SU-DHL-6 (cell line): ENCODE measurements around the gene SLC35B1.

ENCODE experiments used
- EZH2phosphoT487 ChIP-seq: fragments of 200-600 bp; sonication (generic), shearing (Covaris generic); conservative IDR thresholded peaks from 2 replicates; pipeline ENCODE4 v1.6.1; 2018; ENCODE audit warnings: mild to moderate bottlenecking, antibody characterized with exemption, low read length, moderate library complexity, mixed read lengths
- TF ChIP-seq, protein P1 (sequence below): fragments of 200-600 bp; sonication (generic); IDR thresholded peaks from one replicate; pipeline ENCODE4 v1.5.1; 2017; ENCODE audit warnings: antibody characterized with exemption, mild to moderate bottlenecking, low read length, moderate library complexity; ENCODE audit not compliant: insufficient read depth, poor library complexity, severe bottlenecking

DNA sequence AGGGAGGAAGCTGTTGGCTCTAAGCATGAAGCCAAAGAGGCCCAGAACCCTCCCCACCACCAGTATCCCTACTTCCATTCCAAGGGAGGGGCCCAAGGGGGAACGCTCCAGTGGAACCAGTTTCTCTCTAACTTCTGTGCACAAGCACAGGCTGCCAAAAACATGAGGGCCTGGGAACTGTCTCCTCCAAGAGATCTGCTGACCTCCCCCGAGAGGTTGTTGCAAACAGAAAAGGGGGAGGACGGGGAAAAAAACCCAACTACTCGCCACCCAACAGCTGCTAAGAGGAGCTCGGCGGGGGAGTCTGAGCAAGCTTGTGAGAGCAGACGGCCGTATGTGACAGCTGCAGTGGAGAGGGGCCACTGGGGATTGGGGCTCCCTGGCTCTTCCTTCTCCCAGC, 15.7 kb upstream of the SLC35B1 start:
- TF ChIP-seq, protein P1, sequence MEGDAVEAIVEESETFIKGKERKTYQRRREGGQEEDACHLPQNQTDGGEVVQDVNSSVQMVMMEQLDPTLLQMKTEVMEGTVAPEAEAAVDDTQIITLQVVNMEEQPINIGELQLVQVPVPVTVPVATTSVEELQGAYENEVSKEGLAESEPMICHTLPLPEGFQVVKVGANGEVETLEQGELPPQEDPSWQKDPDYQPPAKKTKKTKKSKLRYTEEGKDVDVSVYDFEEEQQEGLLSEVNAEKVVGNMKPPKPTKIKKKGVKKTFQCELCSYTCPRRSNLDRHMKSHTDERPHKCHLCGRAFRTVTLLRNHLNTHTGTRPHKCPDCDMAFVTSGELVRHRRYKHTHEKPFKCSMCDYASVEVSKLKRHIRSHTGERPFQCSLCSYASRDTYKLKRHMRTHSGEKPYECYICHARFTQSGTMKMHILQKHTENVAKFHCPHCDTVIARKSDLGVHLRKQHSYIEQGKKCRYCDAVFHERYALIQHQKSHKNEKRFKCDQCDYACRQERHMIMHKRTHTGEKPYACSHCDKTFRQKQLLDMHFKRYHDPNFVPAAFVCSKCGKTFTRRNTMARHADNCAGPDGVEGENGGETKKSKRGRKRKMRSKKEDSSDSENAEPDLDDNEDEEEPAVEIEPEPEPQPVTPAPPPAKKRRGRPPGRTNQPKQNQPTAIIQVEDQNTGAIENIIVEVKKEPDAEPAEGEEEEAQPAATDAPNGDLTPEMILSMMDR: no peak
- TF ChIP-seq EZH2phosphoT487: no peak
